Hematopoietic multipotent progenitor cell treated with erythropoietin and hydrocortisone succinate and interleukin-3 and kit ligand, for 17 days (in vitro differentiated cells): ENCODE results near the gene MICALL2.

Experiments
- DNase-seq: peaks from one replicate; pipeline ENCODE4 v3.0.0-alpha.2; 2015; ENCODE audit warnings: low spot score

The MICALL2 gene

GRCh38 chr7:1392556-1392955 lies 66.7 kb downstream of the MICALL2 start:
- DNase-seq: no peak

- no peak for DNase-seq
These were observed 67.8 kb downstream of the MICALL2 start for GRCh38 chr7:1391449-1391848.

GRCh38 chr7:1388703-1389335 lies 70.5 kb downstream of the MICALL2 start:
- no peak for DNase-seq

- no peak for DNase-seq
These were observed 71.1 kb downstream of the MICALL2 start for GRCh38 chr7:1388021-1388702.

GRCh38 chr7:1387261-1387660 lies 72.0 kb downstream of the MICALL2 start:
- no peak for DNase-seq

GRCh38 chr7:1386623-1387220 lies 72.5 kb downstream of the MICALL2 start:
- DNase-seq: no peak

GRCh38 chr7:1385809-1386622 lies 73.3 kb downstream of the MICALL2 start:
- DNase-seq: no peak

GRCh38 chr7:1385086-1385808 lies 74.0 kb downstream of the MICALL2 start:
- DNase-seq: no peak
